ENCODE results near the gene KLHL20. TPM values are rescaled to one million over a fixed set of nuclear protein-coding genes. Genes with fewer than 3 reads are reported as not detected.
"Not testable (repeated sequence)": the region's sequence is repeated elsewhere in the genome, so short reads cannot be mapped to it uniquely, and the experiment has no call there.

KLHL20 gene
- total RNA-seq, 4 donors from 2014 or later, result 25.8 to 38.9 (median 30.7) TPM

GRCh38 chr1:173688300-173688699, 26.5 kb upstream of the KLHL20 start:
- ATAC-seq (ENCODE audit: low FRiP score), result no peak
- TF ChIP-seq CTCF (IDR thresholded peaks at IDR 0.05), result no peak
- no peak for DNase-seq (ENCODE audit: low spot score)

- no peak for ATAC-seq (ENCODE audit: low FRiP score)
- TF ChIP-seq CTCF (IDR thresholded peaks at IDR 0.05), result no peak
- no peak for DNase-seq (ENCODE audit: low spot score)
Measured at GRCh38 chr1:173693238-173693637, 21.5 kb upstream of the KLHL20 start.

DNA sequence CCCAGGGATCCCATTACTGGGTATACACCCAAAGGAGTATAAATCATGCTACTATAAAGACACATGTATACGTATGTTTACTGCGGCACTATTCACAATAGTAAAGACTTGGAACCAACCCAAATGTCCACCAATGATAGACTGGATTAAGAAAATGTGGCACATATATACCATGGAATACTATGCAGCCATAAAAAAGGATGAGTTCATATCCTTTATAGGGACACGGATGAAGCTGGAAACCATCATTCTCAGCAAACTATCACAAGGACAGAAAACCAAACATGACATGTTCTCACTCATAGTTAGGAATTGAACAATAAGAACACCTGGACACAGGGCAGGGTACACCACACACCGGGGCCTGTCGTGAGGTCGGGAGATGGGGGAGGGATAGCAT, 13.5 kb upstream of the KLHL20 start:
- DNase-seq (ENCODE audit: low spot score); ATAC-seq (ENCODE audit: low FRiP score): not testable (repeated sequence)

DNA sequence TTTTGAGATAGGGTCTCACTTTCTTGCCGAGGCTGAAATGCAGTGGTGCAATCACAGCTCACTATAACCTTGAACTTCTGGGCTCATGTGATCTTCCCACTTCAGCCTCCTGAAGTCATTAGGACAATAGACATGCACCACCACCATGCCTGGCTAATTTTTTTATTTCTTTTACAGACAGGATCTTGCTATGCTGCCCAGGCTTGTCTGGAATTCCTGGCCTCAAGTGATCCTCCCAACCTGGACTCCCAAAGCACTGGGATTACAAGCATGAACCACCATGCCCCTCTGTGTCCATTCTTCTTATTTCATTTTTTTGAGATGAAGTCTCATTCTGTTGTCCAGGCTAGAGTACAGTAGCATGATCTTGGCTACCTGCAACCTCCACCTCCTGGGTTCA, 12.0 kb upstream of the KLHL20 start:
- no peak for TF ChIP-seq CTCF (IDR thresholded peaks at IDR 0.05)
- DNase-seq (ENCODE audit: low spot score) (no peak), ATAC-seq (ENCODE audit: low FRiP score) (no peak)

- no peak for TF ChIP-seq CTCF (IDR thresholded peaks at IDR 0.05)
- ATAC-seq (ENCODE audit: low FRiP score) (no peak), DNase-seq (ENCODE audit: low spot score) (no peak)
Measured at GRCh38 chr1:173705117-173705516, 9.7 kb upstream of the KLHL20 start.

DNA sequence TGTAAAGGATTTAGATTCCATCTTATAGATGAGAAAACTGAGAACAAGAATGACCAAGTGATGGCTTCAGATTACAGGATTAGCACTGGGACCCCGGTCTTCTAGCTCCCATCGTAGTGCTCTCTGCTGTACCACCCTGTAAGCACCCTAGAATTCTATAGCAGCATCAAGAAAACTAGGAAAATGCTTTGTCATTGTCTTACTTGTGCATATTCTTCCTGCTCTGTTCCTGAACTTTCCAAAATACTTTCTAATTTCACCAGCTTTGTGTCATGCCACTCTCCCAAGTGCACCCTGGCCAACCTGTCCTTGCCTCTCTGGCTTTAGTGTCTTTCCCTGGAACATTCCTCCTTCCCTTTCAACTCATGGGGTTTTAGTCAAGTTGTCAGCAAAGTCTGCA, 6.0 kb upstream of the KLHL20 start:
- TF ChIP-seq CTCF (IDR thresholded peaks at IDR 0.05), result no peak
- DNase-seq (ENCODE audit: low spot score) (no peak), ATAC-seq (ENCODE audit: low FRiP score) (no peak)

- TF ChIP-seq CTCF (IDR thresholded peaks at IDR 0.05), result no peak
- DNase-seq (ENCODE audit: low spot score), result no peak
- ATAC-seq (ENCODE audit: low FRiP score), result no peak
Measured at GRCh38 chr1:173714441-173714758, 381 bp upstream of the KLHL20 start.

- no peak for TF ChIP-seq CTCF (IDR thresholded peaks at IDR 0.05)
- DNase-seq (ENCODE audit: low spot score) (no peak), ATAC-seq (ENCODE audit: low FRiP score) (no peak)
Measured at GRCh38 chr1:173715538-173715844, 710 bp downstream of the KLHL20 start.
